NCI-H2196 (cell line): ENCODE measurements around the gene TMEM135.

Experiments used
- DNase-seq: peaks from one replicate; lab custom pipeline; 2025; ENCODE audit not compliant: unreplicated experiment; lab: John Stamatoyannopoulos, UW

TMEM135 gene

DNA sequence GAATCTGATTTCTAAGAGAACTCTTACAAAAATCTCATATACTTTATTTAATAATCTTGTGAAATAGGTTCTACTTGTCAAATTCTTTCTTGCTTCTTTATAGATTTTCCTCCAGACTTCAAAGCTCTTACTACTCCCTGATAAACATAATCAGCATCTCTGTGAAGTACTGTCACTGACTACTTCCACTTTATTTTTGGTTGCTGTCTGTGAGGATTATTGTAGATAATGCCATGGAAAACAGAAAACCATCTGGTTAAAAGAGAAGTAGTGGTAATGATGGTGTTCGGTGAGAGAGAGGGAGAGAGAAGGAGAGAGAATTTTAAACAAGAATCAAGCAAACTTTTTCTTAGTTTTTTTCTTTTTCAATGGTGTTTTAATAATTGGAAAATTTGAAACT lies 152.3 kb downstream of the TMEM135 start:
- DNase-seq = no peak

DNA sequence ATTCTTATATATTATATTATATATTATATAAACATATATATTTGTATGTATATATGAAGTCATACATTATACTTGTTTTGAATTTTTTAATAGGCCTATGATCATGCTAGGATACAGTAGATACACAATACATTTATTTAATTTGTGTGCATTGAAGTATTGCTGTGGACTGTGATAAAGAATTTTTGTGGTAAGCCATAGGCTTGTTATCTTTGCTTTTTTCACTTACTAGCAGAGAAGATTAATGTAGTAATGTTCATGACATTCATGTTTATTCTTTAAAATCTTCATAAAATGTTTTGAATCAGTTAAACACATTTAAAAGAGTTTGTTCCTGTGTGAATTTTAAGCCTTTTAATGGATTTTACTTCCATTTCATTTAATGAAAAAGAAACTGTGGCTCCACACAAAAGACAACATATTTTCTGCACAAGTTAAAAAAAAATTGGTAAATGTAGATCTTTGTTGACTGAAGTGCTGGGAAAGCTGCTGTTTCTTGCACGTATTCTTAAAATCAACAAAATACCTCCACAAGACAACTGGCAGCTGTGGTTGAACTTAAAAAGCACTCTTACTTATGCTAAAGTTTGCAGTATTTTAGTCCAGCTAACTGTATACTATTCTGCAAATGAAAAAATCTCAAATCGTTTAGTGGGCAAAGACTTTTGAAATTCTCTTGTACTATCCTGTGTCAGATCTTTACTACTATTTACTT lies 156.2 kb downstream of the TMEM135 start:
- no peak for DNase-seq

DNA sequence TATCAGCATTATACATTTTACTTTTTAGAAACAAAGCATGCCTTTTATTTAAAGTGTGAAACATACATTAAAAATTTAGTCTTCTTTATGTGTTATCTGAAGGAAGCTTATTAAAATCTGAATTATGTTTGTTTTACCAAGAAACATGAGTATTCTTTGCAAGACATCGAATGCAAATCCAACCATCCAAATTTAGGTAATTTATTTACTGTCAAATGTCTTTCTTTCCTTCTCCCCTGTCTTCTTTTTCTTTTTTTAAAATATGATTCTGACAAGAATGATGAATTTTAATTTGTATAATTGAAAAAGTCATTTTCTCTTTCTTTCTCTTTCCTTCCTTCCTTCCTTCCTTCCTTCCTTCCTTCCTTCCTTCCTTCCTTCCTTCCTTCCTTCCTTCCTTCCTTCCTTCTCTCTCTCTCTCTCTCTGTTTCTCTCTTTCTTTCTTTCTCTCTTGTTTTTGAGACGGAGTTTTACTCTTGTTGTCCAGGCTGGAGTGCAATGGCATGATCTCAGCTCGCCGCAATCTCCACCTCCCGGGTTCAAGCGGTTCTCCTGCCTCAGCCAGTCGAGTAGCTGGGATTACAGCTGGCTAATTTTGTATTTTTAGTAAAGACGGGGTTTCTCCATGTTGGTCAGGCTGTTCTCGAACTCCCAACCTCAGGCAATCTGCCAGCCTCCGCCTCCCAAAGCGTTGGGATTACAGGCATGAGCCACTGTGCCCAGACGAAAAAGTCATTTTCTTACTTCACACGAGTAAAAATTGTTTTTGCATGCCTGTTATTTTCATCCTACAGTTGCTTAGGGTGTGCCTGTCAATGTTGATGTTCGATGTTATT lies 157.5 kb downstream of the TMEM135 start:
- DNase-seq = no peak

DNA sequence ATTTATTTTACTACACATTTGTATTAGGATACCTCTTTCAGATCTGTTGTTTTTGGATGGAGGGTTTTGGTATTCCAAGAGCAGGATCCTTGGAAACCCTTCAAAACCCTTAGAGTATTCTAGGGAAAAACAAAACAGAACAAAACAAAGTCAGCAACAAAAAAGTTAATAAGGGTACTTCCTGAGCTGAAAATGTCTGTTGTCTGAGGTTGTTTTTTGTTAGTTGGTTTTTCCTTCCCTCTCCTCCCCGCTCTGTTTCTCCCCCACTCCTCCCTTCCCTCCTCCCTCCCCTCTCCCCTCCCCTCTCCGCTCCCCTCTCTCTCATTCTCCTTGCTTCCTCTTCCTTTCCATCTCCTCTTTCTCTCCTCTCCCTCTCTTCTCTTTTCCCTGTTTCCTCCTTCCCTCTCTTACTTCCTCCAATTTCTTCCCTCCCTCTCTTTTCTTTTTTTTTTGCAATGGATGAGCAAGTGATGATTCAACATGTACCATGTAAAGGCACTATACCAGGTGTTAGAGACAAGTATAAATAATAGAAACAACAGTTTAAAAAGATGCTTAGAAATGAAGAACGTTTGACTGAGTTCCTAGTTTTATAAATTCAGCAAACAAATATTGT lies 160.6 kb downstream of the TMEM135 start:
- DNase-seq = no peak

DNA sequence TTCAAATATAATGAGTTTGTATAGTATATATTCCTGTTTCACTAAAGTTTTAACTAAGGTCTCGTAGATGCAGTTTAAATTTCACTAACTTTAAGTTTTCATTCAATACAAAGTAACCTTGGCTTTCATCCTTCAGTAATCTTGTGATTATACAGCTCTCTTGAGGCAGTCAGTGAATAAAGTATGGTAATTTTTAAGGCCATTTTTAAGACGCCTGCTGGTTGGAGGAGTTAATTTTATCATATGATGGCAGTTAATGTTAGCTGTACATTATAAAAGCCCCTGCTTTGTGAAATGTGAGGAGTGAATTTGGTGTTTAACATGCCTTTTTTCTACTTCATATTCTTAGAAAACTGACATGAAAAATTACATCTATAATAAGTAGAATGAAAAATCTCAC lies 163.6 kb downstream of the TMEM135 start:
- DNase-seq = no peak

DNA sequence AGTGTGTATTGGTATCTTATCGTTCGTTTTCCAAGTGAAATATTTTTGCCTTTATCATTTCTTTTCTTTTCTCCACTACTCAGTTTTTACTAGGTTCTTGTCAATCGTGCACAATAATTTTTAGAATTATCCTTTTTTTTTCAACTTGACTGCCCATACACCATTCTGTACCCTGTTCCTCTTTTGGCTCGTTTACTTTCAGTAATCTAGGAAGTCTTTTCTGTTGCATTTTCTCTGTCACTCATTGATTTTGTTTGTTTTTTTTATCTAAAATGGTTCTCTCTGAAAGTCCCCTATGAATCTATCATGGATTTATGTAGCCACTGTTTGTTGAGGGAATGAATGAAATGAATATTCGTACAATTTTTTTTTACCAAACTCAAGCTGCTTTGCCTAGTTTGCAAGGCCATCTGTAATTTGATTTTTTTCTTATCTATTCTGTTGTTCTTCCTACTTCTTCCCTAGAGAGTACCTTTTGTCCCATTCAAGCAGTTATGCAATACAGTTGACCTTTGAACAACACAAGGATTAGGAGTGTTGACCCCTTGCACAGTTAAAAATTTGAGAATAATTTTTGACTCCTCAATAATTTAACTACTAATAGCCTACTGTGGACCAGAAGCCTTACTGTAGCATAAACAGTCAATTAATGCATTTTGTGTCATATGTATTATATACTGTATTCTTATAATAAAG lies 166.3 kb downstream of the TMEM135 start:
- DNase-seq = no peak

DNA sequence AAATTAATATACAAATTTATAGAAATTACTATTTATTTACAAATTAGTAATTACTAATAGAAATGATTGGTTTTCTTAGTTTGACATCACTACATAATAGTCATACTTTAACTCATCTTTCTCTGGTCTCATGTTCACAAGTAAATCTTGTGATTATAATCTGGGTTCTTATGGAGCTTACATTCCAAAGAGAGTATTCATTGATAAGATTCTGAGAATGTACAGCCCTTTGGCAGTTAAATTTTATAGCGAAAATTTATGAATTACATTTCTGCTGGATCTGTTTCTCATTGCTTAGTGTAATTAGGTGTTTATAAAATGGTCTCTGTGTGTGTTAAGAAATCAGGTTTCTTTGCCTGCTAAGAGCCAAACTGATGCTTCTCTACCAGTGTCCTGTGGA lies 175.2 kb downstream of the TMEM135 start:
- no peak for DNase-seq

DNA sequence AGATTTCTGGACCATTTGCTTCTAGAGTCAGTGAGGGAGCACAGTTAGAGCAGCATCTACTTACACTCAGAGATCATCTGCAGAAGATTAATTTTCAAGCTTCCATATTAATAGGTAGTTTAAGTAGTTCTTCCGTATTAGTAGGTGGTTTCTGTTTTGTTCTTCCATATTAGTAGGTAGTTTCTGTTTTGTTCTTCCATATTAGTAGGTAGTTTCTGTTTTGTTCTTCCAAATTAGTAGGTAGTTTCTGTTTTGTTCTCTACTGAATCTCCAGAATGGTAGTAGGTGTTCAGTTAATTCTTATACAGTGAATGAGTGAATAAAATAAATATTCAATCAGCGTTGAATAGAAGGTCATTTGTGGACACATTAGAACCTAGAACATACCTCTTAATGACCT lies 175.7 kb downstream of the TMEM135 start:
- no peak for DNase-seq

DNA sequence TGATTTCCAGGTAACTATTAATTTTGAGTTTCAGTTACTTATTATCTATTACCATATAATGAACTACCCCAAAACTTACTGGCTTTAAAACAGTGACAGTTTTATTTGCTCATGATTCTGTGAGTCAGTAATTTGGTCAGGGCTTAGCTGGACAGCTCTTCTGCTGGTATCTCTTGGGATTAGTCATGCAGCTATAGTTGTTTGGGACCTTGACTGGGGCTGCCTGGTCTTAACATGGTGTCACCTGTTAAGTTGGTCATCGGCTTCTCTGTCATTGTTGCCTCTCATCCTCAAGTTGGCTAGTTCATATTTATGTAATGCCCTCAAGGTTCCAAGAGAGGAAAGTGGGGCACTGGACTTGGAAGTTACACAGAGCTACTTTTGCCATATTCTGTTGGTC lies 177.5 kb downstream of the TMEM135 start:
- no peak for DNase-seq

DNA sequence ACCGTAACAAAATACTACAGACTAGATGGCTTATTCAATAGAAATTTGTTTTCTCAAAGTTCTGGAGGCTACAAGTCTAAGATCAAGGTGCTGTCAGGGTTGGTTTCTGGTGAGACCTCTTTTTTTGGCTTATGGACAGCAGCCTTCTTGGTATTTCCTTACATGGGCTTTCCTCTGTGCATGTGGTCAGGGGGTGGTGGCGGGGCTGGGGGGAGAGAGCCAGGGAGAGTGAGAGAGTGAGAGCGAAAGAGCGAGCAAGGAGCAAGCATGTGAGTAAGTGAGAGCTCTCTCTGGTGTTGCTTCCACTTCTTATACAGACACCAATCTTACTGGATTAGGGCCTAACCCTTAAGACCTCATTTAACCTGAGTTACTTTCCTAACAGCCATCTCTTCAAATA lies 181.5 kb downstream of the TMEM135 start:
- no peak for DNase-seq

DNA sequence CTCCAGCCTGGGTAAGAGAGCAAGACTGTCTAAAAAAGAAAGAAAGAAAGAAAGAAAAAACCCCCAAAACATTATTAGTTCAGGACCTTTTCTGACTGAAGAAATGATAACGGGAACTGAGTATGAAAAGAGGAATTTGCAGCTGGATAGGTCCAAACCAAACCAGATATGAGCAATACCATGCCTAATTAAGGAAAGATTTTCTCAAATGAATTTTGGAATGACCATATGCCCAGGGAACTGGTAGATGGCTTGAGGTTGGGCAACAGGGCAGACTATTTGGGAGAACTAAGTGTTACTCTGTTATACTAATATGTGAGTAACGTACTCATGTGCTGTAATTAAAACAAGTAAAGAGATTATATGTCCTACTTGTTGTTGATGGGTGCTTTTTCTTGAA lies 186.1 kb downstream of the TMEM135 start:
- DNase-seq = no peak

DNA sequence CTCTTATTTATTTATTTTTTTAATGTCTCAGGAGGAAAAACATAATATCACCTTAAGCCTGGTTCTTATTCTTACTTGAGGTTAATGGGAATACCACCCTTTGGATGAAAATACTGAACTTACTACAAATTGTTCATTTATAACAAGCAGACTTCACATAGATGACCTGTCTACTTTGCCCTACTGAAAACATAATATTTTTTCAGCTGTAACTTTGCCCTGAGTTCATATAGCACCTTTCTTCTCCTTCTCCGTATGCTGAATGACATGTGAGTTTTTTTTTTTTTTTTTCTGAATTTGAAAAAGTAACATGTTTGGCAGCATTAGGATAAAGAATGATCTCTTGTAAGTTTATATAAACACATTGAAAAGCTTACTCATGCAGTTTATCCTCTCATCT lies 186.8 kb downstream of the TMEM135 start:
- DNase-seq = no peak

DNA sequence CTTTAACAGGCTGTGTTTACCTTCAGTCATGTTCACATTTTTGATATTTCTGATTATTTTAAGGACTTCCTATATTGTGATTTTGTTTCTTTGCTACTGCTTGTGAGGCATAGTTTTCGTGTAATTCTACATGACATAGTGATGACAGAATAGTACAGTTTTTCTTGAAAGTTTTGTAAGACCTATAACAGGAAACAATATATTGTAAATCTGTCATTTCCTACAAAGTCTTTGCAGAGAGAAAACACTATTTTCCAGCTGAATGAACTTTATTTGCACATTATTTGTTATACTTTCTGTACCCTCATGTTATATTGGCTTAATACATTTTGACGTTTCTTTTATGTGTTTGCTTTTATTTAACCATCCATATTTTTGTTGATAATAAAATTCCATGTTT lies 191.1 kb downstream of the TMEM135 start:
- DNase-seq = no peak

DNA sequence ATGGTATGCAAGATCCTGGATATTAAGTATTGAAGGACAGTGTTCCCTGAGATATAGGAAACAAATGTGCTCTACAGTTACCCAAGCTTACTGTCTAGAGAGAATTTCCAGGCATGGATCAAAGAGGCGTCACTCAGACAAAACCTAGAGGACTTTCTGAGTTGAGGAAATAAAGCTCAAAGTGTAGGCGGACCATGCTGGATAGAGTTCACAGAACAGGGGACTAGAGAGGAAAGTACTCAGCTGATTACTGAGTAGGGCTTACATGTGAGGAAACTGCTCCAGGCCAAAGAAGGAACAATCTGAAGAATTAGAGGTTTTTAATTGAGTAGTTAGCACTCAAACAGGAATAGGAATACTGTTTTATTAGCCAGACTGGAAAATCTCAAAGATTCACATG lies 193.3 kb downstream of the TMEM135 start:
- DNase-seq = no peak

DNA sequence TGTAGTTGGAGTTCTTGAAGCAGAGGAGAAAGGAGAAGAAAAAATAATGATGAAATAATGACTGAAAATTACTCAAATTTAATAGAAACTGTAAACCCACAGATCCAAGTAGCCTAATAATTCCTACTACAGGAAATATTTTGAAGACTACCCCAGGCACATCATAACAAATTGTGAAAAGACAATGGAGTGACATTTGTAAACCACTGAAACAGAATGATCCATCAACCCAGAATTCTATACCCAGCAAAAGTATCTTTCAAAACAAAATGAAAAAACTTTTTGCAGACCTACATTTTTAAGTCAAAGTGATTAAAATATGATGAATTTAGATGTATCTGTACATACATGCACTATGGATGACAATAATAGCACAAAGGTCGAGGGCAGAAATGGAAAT lies 194.6 kb downstream of the TMEM135 start:
- DNase-seq = no peak

DNA sequence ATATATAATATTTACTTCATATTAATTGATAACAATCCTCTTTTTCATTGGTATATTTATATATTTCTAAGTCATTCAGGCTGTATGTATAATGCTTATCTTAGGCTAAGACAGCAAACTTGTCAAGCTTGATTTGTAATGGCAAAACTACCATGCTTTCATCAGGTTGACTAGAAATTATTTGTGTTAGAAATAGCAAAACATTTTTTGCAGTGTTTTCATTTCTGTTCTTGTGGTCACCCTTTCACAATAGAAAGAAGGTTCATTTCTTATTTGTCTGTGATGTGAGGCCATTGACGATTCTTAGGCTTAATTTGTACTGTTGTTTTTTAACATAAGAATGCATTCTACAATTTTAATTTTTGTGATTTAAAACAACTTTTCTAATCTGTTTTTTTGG lies 197.6 kb downstream of the TMEM135 start:
- DNase-seq = no peak

DNA sequence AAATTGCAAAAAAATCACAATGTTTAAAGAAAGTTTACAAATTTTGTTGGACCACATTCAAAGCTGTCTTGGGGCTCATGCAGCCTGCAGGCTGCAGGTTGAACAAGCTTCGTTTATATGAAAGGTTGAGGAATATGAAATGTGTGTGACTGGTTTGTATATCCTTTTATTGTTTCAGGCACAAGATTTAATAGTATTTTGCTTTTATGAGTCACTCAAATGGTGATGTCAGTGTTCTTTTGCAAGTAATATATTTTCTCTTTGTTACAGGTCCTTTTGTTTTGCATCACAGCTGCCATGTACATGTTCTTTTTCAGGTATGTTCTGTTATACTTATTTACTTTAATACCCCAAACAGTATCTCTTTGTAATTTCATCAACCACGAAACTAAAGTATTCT lies 198.6 kb downstream of the TMEM135 start:
- no peak for DNase-seq

DNA sequence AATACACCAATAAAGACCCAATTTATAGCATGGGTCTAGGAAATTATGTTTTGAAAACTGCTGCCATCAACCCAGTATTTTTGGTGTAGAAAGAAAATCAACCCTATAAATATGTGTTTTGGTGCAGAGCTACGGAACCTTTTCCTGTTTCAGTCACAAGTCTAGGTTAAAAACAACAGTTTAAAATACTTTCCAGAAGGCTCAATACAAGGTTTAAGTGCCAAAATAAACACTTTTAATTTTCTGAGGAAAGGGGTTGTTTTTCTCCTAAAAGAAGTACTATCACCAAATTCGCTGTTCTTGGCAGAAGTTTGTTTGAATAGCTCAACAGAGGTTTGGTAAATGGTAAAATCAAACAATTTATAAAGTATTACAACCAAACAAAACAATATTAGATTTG lies 201.3 kb downstream of the TMEM135 start:
- DNase-seq = no peak

DNA sequence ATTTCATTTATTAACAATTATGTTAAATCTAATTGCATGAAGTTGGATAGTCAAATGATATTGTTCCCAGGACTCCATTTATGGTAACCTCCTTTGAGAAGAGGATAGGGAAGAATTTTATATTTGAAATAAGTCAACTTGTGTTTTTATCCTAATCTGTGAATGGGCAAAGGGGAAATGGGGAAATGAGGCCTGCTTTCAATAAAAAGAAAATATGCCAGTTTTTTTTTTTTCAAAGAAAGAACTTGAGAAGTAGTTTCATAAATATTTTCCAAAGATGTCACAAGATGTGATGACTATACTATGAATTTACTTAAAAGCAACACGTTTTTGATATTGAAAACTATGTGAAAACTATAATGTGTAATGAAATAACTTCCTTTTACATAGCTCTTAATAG lies 201.8 kb downstream of the TMEM135 start:
- DNase-seq = no peak

DNA sequence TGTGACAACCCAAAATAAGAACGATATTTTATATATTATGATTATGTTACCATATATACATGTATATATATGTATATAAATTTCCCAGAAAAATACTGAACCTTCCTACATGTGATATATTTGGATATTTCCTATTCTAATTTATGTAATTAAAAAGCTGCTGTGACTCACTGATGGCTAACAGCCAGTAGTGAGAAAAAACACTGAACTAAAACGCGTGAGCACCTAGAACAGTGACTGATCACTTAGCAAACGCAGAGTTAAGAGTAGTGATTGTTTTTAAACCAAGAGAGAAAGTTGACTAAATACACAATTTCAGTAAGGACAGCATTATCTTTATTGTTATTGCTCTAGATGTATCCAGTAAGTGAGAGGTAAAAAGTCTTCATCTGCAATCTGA lies 213.8 kb downstream of the TMEM135 start:
- DNase-seq = no peak

DNA sequence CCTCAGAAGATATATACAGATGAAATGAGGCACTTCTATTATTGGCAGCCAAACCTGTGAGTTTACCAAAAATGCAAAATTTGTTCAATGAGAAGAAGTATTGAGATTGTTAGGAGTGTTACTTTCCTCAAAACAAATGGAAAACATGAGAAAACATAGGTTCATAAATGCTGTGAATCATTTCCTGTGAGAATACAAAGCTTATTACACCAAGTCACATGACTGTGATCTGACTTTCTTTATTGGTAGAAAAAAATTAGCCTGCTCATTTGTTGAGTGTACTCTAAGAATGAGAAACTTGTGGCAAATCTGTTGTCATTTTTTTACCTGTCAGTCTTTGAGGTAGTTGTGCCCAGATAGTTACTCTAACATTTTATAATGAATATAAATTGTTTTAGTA lies 215.1 kb downstream of the TMEM135 start:
- no peak for DNase-seq

DNA sequence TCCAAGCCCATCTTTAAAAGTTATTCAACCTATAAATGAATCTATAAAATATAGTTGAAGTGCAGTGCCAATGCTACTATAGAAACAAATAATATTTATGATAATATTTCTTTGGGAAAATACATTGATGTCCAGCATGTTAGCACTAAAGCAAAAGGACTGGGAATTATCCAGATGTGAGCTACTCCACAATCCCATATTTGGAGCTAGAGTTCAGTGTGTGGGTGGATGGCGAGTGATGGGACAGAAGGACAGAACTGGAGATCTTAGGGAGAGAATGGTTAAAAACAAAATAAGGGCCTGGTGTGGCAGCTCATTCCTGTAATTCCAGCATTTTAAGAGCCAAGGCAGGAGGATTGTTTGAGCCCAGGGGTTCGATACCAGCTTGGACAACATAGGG lies 216.8 kb downstream of the TMEM135 start:
- DNase-seq = no peak
